GM23338 (cell line): Measurements from ENCODE around the gene MTMR3.

Experiments used
- CREB1 ChIP-seq: fragments of 250-450 bp; sonication (Bioruptor Pico); IDR thresholded peaks from 2 replicates; pipeline ENCODE4 v1.5.0; 2020; ENCODE audit warnings: low read depth, mild to moderate bottlenecking, moderate library complexity
- ETS1 ChIP-seq: IDR thresholded peaks from 2 replicates; pipeline ENCODE4 v1.6.1; 2016; ENCODE audit warnings: antibody characterized with exemption
- EZH2 ChIP-seq: fragments of 200-600 bp; sonication (generic); IDR thresholded peaks from one replicate; pipeline ENCODE4 v1.8.0; 2017; ENCODE audit warnings: antibody characterized with exemption, mild to moderate bottlenecking, low read depth; ENCODE audit not compliant: unreplicated experiment
- EZH2phosphoT487 ChIP-seq: fragments of 200-600 bp; sonication (generic); IDR thresholded peaks from one replicate; pipeline ENCODE4 v1.8.1; 2018; ENCODE audit warnings: antibody characterized with exemption; ENCODE audit not compliant: unreplicated experiment
- JUNB ChIP-seq: IDR thresholded peaks from one replicate; pipeline ENCODE4 v1.6.1; 2016; ENCODE audit warnings: antibody characterized with exemption; ENCODE audit not compliant: unreplicated experiment
- NANOG ChIP-seq: IDR thresholded peaks from 2 replicates; pipeline ENCODE4 v1.6.1; 2016; ENCODE audit warnings: antibody characterized with exemption, borderline replicate concordance
- POLR2AphosphoS5 ChIP-seq: IDR thresholded peaks from 2 replicates; pipeline ENCODE4 v1.6.1; 2016; ENCODE audit warnings: antibody characterized with exemption, low read depth
- REST ChIP-seq: IDR thresholded peaks from one replicate; pipeline ENCODE4 v1.6.1; 2018; ENCODE audit warnings: antibody characterized with exemption; ENCODE audit not compliant: unreplicated experiment
- ZNF331 ChIP-seq: fragments of 250-450 bp; sonication (Bioruptor Pico); IDR thresholded peaks from 2 replicates; pipeline ENCODE4 v1.5.0; 2020; ENCODE audit warnings: low read depth, mild to moderate bottlenecking, moderate library complexity
- TF ChIP-seq, protein P1 (sequence below), 2 experiments: fragments of 200-600 bp in 1 of 2; sonication (generic) in 1 of 2; conservative IDR thresholded peaks; 2 replicates each; pipeline versions ENCODE4 v1.5.1 to v1.6.1; 2016 to 2017; ENCODE audit warnings: antibody characterized with exemption in 2 of 2, low read depth in 2 of 2, mild to moderate bottlenecking in 2 of 2, moderate library complexity in 1 of 2
- TF ChIP-seq, protein P2 (sequence below): fragments of 250-450 bp; sonication (Bioruptor Pico); IDR thresholded peaks from 2 replicates; pipeline ENCODE4 v1.5.0; 2020; ENCODE audit warnings: mild to moderate bottlenecking, moderate library complexity

GRCh38 chr22:29925402-29925801, 42.4 kb downstream of the MTMR3 start:
- no peak for TF ChIP-seq EZH2
- no peak for TF ChIP-seq EZH2phosphoT487
- no peak for TF ChIP-seq CREB1 (CRISPR knock-in tag)
- no peak for TF ChIP-seq REST
- TF ChIP-seq, protein P1, sequence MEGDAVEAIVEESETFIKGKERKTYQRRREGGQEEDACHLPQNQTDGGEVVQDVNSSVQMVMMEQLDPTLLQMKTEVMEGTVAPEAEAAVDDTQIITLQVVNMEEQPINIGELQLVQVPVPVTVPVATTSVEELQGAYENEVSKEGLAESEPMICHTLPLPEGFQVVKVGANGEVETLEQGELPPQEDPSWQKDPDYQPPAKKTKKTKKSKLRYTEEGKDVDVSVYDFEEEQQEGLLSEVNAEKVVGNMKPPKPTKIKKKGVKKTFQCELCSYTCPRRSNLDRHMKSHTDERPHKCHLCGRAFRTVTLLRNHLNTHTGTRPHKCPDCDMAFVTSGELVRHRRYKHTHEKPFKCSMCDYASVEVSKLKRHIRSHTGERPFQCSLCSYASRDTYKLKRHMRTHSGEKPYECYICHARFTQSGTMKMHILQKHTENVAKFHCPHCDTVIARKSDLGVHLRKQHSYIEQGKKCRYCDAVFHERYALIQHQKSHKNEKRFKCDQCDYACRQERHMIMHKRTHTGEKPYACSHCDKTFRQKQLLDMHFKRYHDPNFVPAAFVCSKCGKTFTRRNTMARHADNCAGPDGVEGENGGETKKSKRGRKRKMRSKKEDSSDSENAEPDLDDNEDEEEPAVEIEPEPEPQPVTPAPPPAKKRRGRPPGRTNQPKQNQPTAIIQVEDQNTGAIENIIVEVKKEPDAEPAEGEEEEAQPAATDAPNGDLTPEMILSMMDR (conservative IDR thresholded peaks at IDR 0.05; ENCODE audit: low read depth in 2 of 2) = no peak
- no peak for TF ChIP-seq NANOG
- TF ChIP-seq POLR2AphosphoS5 = no peak
- no peak for TF ChIP-seq ETS1
- no peak for TF ChIP-seq JUNB
- no peak for TF ChIP-seq ZNF331 (CRISPR knock-in tag)
- TF ChIP-seq, protein P2, sequence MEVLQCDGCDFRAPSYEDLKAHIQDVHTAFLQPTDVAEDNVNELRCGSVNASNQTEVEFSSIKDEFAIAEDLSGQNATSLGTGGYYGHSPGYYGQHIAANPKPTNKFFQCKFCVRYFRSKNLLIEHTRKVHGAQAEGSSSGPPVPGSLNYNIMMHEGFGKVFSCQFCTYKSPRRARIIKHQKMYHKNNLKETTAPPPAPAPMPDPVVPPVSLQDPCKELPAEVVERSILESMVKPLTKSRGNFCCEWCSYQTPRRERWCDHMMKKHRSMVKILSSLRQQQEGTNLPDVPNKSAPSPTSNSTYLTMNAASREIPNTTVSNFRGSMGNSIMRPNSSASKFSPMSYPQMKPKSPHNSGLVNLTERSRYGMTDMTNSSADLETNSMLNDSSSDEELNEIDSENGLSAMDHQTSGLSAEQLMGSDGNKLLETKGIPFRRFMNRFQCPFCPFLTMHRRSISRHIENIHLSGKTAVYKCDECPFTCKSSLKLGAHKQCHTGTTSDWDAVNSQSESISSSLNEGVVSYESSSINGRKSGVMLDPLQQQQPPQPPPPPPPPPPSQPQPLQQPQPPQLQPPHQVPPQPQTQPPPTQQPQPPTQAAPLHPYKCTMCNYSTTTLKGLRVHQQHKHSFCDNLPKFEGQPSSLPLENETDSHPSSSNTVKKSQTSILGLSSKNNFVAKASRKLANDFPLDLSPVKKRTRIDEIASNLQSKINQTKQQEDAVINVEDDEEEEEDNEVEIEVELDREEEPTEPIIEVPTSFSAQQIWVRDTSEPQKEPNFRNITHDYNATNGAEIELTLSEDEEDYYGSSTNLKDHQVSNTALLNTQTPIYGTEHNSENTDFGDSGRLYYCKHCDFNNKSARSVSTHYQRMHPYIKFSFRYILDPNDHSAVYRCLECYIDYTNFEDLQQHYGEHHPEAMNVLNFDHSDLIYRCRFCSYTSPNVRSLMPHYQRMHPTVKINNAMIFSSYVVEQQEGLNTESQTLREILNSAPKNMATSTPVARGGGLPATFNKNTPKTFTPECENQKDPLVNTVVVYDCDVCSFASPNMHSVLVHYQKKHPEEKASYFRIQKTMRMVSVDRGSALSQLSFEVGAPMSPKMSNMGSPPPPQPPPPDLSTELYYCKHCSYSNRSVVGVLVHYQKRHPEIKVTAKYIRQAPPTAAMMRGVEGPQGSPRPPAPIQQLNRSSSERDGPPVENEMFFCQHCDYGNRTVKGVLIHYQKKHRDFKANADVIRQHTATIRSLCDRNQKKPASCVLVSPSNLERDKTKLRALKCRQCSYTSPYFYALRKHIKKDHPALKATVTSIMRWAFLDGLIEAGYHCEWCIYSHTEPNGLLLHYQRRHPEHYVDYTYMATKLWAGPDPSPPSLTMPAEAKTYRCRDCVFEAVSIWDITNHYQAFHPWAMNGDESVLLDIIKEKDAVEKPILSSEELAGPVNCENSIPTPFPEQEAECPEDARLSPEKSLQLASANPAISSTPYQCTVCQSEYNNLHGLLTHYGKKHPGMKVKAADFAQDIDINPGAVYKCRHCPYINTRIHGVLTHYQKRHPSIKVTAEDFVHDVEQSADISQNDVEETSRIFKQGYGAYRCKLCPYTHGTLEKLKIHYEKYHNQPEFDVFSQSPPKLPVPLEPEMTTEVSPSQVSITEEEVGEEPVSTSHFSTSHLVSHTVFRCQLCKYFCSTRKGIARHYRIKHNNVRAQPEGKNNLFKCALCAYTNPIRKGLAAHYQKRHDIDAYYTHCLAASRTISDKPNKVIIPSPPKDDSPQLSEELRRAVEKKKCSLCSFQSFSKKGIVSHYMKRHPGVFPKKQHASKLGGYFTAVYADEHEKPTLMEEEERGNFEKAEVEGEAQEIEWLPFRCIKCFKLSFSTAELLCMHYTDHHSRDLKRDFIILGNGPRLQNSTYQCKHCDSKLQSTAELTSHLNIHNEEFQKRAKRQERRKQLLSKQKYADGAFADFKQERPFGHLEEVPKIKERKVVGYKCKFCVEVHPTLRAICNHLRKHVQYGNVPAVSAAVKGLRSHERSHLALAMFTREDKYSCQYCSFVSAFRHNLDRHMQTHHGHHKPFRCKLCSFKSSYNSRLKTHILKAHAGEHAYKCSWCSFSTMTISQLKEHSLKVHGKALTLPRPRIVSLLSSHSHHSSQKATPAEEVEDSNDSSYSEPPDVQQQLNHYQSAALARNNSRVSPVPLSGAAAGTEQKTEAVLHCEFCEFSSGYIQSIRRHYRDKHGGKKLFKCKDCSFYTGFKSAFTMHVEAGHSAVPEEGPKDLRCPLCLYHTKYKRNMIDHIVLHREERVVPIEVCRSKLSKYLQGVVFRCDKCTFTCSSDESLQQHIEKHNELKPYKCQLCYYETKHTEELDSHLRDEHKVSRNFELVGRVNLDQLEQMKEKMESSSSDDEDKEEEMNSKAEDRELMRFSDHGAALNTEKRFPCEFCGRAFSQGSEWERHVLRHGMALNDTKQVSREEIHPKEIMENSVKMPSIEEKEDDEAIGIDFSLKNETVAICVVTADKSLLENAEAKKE = no peak
